Fibroblast of mammary gland (primary cell): ENCODE measurements around the gene ATG7.
"Not testable (repeated sequence)": the region's sequence is repeated elsewhere in the genome, so short reads cannot be mapped to it uniquely, and the experiment has no call there.

Source experiments
- DNase-seq: peaks from one replicate; pipeline ENCODE4 v3.0.0-alpha.2; 2010; ENCODE audit warnings: low read depth
- H3K4me3 ChIP-seq: 2 replicates; pipeline ENCODE4 v1.5.1; 2011; ENCODE audit warnings: low read depth, mild to moderate bottlenecking, low read length, moderate library complexity; ENCODE audit not compliant: control insufficient read depth
- TF ChIP-seq, protein P1 (sequence below): conservative IDR thresholded peaks from 2 replicates; pipeline ENCODE4 v1.5.1; 2011; ENCODE audit warnings: low read depth, low read length, inconsistent platforms; ENCODE audit not compliant: control insufficient read depth, insufficient read depth

The ATG7 gene

DNA sequence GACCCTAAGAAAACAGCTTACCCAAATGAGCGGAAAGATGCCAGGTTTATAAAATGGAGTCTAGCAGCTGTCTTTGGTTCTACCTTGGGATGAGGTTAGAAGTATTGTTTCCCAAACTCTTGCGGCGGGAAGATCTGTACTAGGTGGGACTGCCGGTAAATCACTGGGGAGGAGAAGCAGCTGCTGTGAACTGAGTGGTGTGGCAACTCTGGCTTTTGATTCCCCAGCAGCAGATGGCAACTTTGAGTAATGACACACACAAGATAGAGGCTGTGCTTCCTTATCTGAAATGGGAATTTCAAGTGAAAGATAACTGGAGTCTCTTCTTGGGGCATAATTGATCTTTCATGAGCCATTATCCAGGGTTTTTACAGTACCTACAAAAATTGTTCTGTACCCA lies 184.9 kb downstream of the ATG7 start:
- H3K4me3 ChIP-seq = no peak overlapping the region
- no peak for DNase-seq
- TF ChIP-seq, protein P1, sequence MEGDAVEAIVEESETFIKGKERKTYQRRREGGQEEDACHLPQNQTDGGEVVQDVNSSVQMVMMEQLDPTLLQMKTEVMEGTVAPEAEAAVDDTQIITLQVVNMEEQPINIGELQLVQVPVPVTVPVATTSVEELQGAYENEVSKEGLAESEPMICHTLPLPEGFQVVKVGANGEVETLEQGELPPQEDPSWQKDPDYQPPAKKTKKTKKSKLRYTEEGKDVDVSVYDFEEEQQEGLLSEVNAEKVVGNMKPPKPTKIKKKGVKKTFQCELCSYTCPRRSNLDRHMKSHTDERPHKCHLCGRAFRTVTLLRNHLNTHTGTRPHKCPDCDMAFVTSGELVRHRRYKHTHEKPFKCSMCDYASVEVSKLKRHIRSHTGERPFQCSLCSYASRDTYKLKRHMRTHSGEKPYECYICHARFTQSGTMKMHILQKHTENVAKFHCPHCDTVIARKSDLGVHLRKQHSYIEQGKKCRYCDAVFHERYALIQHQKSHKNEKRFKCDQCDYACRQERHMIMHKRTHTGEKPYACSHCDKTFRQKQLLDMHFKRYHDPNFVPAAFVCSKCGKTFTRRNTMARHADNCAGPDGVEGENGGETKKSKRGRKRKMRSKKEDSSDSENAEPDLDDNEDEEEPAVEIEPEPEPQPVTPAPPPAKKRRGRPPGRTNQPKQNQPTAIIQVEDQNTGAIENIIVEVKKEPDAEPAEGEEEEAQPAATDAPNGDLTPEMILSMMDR = no peak

DNA sequence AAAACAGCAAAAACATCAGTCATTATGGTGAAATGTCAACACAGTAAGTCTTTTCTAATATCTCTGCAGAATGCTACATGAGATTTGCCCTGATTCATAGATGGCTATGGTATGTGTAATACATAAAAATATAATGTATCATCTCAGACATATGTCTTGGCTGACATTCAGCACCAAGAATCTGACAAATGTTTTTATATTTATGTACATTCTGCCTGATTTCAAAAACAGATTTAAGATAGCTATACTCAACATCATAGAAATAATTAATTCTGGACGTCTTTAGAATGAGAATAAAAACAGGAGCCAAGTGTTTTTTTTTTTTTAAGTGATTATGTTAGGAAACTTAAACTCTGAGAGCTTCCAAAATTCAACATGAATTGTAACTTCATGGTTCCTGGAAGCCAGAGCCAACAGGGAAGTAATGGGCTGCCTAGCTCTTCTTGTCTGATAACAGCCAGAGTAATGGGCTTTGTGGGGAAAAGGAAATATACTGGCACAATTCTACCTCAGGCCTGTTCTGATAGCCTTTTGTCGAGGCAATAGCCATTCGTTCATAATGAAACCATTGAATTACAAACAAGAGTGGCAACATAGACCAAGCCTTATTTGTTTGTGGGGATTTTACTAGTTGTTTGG lies 187.1 kb downstream of the ATG7 start:
- TF ChIP-seq, protein P1 = no peak
- peak; percentile 63 for DNase-seq
- no peak overlapping the region for H3K4me3 ChIP-seq

- H3K4me3 ChIP-seq = no peak overlapping the region
- DNase-seq = no peak
- TF ChIP-seq, protein P1 = no peak
Measured at GRCh38 chr3:11461226-11461625, 189.0 kb downstream of the ATG7 start.

DNA sequence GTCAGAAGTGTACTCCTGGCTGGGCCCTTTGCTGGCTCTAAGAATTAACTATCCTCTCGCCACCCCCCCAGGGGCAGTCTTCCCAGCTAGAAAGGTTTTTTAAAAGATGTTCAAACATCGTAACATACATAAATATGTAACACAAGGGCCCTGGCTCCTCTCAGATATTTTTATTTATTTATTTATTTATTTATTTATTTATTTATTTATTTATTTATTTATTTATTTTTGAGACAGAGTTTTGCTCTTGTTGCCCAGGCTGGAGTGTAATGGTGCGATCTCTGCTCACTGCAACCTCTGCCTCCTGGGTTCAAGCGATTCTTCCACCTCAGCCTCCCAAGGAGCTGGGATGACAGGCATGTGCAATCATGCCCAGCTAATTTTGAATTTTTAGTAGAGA lies 190.5 kb downstream of the ATG7 start:
- not testable (repeated sequence) for DNase-seq, H3K4me3 ChIP-seq

GRCh38 chr3:11463591-11463990 lies 191.4 kb downstream of the ATG7 start:
- DNase-seq = no peak
- TF ChIP-seq, protein P1 = no peak

GRCh38 chr3:11464356-11464755 lies 192.2 kb downstream of the ATG7 start:
- TF ChIP-seq, protein P1 = no peak
- H3K4me3 ChIP-seq = no peak overlapping the region
- no peak for DNase-seq

More at GRCh38 chr3:11463591-11463990, 191.4 kb downstream of the ATG7 start:
- H3K4me3 ChIP-seq = no peak overlapping the region

- DNase-seq = peak; percentile 97
- TF ChIP-seq, protein P1 = no peak
- no peak overlapping the region for H3K4me3 ChIP-seq
Measured at GRCh38 chr3:11465744-11466616, 193.8 kb downstream of the ATG7 start.
